HL-60 (cell line): ENCODE results near the gene IL17RA.
A peak's percentile ranks its signal among the peaks of the same experiment; 100 is the strongest.

Experiments
- CTCF ChIP-seq: IDR thresholded peaks from one replicate; pipeline ENCODE4 v1.5.1; 2011; ENCODE audit warnings: low read length, control low read depth, inconsistent platforms; ENCODE audit not compliant: insufficient read depth
- SPI1 ChIP-seq: IDR thresholded peaks from 2 replicates; pipeline ENCODE4 v1.6.1; 2012; ENCODE audit warnings: low read depth, mild to moderate bottlenecking, borderline replicate concordance

- TF ChIP-seq SPI1 (no peak), CTCF (peak; percentile 96)
Measured at GRCh38 chr22:17057959-17058814, 26.6 kb upstream of the IL17RA start.
